GF-D8 (cell line): ENCODE results near the gene ZNF627.
"Not testable (repeated sequence)": the region's sequence is repeated elsewhere in the genome, so short reads cannot be mapped to it uniquely, and the experiment has no call there.

Experiments
- DNase-seq: peaks from one replicate; lab custom pipeline; 2025; lab: John Stamatoyannopoulos, UW

Gene ZNF627

GRCh38 chr19:11597202-11598102 is at the start of gene ZNF627:
TSS of gene ZNF627 (plus strand) at chr19:11597483. CDS start at chr19:11597628, 145 bp downstream.
- DNase-seq: peak; percentile 93

- no peak for DNase-seq
Observed at GRCh38 chr19:11547929-11548700, 49.2 kb upstream of the ZNF627 start.

GRCh38 chr19:11549386-11549953 is 47.8 kb upstream of the ZNF627 start:
- DNase-seq: no peak

- DNase-seq: no peak
Observed at GRCh38 chr19:11550265-11550664, 47.0 kb upstream of the ZNF627 start.

- no peak for DNase-seq
Observed at GRCh38 chr19:11551603-11552235, 45.6 kb upstream of the ZNF627 start.

- no peak for DNase-seq
Observed at GRCh38 chr19:11552666-11553372, 44.5 kb upstream of the ZNF627 start.

GRCh38 chr19:11554160-11554559 is 43.1 kb upstream of the ZNF627 start:
- no peak for DNase-seq

GRCh38 chr19:11555246-11555645 is 42.0 kb upstream of the ZNF627 start:
- DNase-seq: no peak

- no peak for DNase-seq
Observed at GRCh38 chr19:11556634-11557420, 40.5 kb upstream of the ZNF627 start.

GRCh38 chr19:11558881-11559828 is 38.1 kb upstream of the ZNF627 start, which contains the start of gene ELOF1:
TSS of gene ELOF1 (minus strand) at chr19:11559230. CDS start at chr19:11554347, 4,883 bp downstream.
- peak; percentile 92 for DNase-seq

- peak; percentile 52 for DNase-seq
Observed at GRCh38 chr19:11560404-11561051, 36.8 kb upstream of the ZNF627 start.

GRCh38 chr19:11563532-11563931 is 33.8 kb upstream of the ZNF627 start:
- DNase-seq: no peak

- DNase-seq: not testable (repeated sequence)
Observed at GRCh38 chr19:11564082-11564807, 33.0 kb upstream of the ZNF627 start.

GRCh38 chr19:11565649-11565980 is 31.7 kb upstream of the ZNF627 start:
- DNase-seq: not testable (repeated sequence)

- no peak for DNase-seq
Observed at GRCh38 chr19:11566164-11566563, 31.1 kb upstream of the ZNF627 start.

GRCh38 chr19:11570039-11570462 is 27.2 kb upstream of the ZNF627 start:
- DNase-seq: no peak

- DNase-seq: not testable (repeated sequence)
Observed at GRCh38 chr19:11573354-11573753, 23.9 kb upstream of the ZNF627 start.

GRCh38 chr19:11573763-11574162 is 23.5 kb upstream of the ZNF627 start:
- DNase-seq: not testable (repeated sequence)
